Forelimb muscle (tissue), 1 donor: ENCODE measurements around the gene EBP. TPM values are rescaled to one million over a fixed set of nuclear protein-coding genes. Genes with fewer than 3 reads are reported as not detected.
"Not testable (repeated sequence)": the region's sequence is repeated elsewhere in the genome, so short reads cannot be mapped to it uniquely, and the experiment has no call there.

Experiments used
- DNase-seq: peaks from one replicate; pipeline ENCODE4 v3.0.0-alpha.2; 2013; ENCODE audit warnings: low read depth
- polyA plus RNA-seq: library from polyadenylated mRNA; unstranded; fragments of 120-200 nt; gene quantifications from one replicate; pipeline ENCODE4 v1.2.1, GENCODE V29; 2013; ENCODE audit not compliant: insufficient read length

EBP gene
- polyA plus RNA-seq, 1 donor, result 18.7 TPM

GRCh38 chrX:48525853-48526252 is 4.2 kb downstream of the EBP start:
- DNase-seq, result not testable (repeated sequence)

DNA sequence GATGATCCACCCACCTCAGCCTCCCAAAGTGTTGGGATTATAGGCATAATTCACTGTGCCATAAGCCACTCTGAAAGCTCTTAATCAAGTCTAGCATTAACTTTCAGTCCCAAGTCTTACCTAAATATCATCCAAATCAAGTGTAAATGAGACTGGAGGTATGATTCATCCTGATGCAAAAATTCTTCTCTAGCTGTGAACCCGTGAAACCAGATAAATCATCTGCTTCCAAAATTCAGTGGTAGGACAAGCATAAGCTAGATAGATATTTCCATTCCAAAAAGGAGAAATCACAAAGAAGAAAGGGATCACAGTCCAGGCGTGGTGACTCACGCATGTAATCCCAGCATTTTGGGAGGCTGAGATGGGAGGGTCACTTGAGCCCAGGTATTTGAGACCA is 9.1 kb downstream of the EBP start:
- no peak for DNase-seq

GRCh38 chrX:48531358-48531959 is 9.9 kb downstream of the EBP start:
- no peak for DNase-seq

GRCh38 chrX:48532161-48532560 is 10.6 kb downstream of the EBP start:
- DNase-seq, result no peak

DNA sequence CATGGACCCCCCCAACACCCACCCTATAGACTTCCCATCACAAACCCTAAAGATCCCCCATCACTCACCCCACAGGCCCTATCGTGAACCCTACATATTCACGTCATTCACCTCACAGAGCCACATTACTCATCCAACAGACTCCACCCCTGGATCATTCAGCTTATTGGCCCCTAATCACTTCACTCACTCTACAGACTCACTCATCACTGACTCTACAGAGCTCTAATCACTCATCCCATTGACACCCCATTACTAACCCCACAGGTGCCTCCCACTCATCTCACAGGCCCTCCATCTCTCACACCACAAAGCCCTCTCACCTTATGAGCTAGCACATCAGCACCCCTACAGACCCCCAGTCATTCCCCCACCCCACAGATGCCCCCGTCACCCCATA is 11.6 kb downstream of the EBP start:
- DNase-seq, result no peak

DNA sequence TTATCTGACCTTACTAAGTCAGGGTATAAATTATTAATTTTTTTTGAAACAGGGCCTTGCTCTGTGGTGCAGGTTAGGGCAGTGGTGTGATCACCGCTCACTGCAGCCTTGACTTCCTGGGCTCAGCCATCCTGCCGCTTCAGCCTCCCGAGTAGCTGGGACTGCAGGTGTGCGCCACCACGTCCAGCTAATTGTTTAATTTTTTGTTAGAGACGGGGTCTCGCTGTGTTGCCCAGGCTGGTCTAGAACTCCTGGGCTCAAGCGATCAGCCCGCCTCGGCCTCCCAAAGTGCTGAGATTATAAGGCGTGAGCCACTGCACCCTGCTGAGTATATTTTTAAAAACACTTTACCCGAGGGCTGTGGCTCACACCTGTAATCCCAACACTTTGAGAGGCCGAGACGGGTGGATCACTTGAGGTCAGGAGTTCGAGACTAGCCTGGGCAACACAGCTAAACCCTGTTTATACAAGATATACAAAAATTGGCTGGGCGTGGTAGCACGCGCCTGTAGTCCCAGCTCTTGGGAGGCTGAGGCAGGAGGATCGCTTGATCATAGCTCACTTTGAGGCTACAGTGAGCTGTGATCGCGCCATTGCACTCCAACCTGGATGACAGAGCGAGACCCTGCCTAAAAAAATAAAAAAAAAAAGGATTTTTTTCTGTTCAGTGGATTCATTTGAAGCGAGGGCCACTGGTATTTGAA is 17.2 kb downstream of the EBP start:
- no peak for DNase-seq

GRCh38 chrX:48539345-48540027 is 17.9 kb downstream of the EBP start, which contains the start of gene TBC1D25:
TSS of gene TBC1D25 (plus strand) at chrX:48539714. CDS start at chrX:48539798, 84 bp downstream.
- DNase-seq, result peak; percentile 80

DNA sequence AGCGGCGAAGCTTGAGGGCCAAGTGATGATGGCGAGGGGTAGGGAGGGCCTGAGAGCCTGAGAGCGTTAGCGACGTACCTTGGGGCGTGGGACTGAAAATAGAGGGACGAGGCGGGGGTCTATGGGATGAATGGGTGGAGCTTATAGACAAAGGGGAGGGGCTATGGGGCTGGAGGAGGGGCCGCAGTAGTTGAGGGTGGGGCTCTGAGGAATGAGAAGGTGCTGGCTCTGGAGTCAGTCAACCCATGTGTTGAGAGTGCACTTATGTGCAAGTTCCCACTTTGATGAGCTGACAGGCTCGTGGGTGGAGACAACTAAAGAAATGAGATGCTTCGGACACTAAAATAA is 18.4 kb downstream of the EBP start:
- no peak for DNase-seq

DNA sequence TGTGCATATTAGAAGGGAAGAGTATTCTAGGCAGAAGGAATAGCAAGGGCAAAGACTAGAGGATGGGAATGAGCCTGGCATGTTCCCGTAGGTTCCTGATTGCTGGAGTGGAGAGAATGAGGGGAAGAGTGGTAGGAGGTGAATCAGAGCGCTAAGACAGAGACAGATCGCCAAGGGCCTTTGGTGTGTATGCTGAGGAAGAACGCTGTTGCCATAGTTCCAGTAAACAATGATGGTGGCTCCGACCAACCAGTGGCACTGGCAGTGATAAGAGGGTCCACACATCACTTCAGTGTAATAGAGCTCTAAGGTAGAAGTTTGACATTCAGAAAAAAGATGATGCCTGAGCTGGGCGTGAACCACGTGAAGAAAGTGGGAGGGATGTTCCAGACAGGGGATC is 18.9 kb downstream of the EBP start:
- no peak for DNase-seq

DNA sequence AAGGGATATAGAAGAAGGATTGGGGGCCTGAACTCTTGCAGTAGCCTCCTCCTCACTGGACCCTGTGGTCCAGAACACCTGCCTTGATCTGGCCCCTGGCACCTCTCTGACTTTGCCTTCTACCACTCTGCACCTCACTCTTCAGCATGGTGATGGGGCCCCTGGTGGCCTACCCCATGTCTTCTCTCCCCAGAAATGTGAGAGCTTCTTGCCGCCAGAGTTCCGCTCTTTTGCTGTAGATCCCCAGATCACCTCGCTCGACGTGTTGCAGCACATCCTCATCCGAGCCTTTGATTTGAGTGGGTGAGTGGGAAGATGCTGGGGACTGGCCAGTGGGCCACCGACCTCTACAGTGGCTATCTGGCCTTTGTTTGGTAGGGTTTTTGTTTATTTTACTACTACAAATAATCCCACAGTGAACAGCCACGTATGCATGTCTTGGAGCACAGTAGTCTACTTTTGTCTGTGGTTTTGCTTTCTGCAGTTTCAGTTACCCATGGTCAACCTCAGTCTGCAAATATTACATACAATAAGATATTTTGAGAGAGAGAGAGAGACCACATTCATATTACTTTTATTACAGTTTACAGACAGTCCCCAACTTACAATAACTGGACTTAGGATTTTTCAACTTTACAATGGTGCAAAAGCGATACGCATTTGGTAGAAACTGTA is 19.7 kb downstream of the EBP start:
- no peak for DNase-seq

DNA sequence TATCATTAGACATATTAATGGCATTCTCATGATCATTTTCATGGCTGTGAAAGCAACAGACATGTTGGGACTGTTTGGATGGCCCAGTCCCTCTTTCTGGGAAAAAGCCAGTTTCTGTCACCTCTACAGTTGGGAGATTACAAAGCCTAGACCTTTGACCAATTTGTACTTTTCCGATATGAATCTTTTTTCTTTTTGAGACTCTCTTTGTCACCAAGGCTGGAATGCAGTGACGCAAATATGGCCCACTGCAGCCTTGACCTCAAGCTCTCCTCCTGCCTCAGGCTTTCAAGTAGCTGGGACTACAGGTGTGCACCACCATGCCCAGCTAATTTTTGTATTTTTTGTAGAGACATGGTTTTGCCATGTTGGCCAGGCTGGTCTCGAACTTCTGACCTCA is 27.3 kb downstream of the EBP start:
- DNase-seq, result no peak

- DNase-seq, result not testable (repeated sequence)
These were observed 34.2 kb downstream of the EBP start for GRCh38 chrX:48555731-48556325.

DNA sequence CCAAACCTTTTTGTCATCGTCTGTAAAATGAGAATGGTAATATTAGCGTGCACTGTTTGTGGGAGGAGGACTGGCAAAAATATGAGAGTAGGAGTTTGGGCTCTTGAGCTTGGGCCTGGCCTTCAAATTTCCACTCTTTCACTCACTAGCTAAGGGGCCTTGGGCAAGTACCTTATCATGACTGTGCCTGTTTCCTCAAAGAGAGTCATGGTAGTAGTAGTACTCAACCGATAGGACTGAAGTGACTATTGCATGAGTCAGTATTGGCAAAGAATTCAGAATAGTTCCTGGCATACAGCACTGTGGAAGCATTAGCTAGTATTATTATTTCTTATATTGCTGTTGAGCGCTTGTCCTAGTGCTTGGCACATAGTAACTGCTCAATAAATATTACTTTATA is 36.7 kb downstream of the EBP start:
- no peak for DNase-seq

DNA sequence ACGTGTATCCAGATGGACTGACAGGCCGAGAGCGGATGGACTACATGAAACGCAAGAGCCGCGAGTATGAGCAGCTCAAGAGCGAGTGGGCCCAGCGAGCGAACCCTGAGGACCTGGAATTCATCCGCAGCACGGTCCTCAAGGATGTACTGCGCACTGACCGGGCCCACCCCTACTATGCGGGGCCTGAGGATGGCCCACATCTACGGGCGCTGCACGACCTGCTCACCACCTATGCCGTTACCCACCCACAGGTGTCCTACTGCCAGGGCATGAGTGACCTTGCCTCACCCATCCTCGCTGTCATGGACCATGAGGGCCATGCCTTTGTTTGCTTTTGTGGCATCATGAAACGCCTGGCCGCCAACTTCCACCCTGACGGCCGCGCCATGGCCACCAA is 38.0 kb downstream of the EBP start:
- DNase-seq, result no peak

- DNase-seq, result no peak
These were observed 38.4 kb downstream of the EBP start for GRCh38 chrX:48560056-48560455.

GRCh38 chrX:48560681-48561080 is 39.1 kb downstream of the EBP start:
- DNase-seq, result no peak

DNA sequence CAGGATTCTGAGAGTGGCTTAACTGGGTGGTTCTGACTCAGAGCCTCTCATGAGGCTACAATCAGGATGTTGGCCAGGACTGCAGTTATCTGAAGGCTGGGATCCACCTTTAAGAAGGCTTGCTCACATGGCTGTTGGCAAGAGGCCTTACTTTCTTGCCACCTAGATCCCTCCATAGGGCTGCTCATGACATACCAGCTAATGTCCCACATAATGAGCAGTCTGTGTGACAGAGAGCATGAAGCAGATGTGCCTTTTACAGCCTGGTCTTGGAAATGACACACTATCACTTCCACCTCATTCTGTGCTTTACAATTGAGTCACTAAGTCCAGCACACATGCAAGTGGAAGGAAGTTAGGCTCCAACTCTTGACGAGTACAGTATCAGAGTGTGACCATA is 48.4 kb downstream of the EBP start:
- DNase-seq, result no peak

DNA sequence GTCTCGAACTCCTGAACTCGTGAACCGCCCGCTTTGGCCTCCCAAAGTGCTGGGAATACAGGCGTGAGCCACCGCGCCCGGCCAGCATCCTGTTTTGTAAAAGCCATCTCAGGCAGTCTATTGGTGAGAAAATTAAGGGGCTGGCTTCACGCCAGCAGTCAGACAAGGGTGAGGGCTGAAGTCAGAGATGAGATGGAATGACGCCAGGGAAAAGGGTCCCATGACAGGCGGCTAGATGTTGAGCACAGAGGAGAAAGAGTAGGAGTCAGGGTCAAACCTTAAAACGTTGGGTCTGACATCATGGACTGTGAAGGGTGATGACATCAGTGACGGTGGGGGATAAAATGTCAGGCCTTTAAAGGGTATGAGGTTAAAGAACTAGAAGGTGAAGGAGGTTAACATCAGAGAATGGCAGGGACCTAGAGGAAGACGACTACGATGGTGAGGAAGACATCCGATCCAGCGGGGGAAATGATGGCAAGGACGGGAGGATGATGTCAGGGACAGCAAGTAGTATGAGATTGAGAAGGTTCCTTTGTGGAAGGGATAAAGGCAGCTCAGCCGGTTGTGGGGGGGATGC is 52.2 kb downstream of the EBP start:
- DNase-seq, result peak; percentile 17

GRCh38 chrX:48574270-48575266 is 53.0 kb downstream of the EBP start, which contains the start of gene RBM3:
TSS of gene RBM3 (plus strand) at chrX:48574484. CDS start at chrX:48575181, 697 bp downstream.
- peak; percentile 84 for DNase-seq

DNA sequence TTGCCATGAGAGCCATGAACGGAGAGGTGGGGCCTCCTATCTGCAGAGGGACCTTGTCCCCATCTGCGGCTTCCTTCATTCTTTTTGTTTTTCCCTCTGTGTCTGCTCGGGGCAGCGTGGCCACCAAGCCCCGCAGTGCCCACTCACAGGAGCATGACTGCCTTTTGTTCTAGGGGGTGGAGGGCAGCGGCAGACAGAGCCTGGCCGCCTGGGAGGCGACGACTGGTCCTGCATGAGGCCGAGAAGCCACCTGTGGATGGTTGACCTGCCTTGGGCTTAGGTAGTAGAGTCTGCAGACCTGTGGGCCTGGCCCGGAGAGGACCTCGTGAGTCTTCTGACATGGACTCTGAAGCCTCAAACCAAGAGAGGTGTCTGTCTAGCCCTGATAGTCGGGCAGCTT is 54.0 kb downstream of the EBP start:
- no peak for DNase-seq
